ENCODE results near the gene ADIG. TPM values are rescaled to one million over a fixed set of nuclear protein-coding genes. Genes with fewer than 3 reads are reported as not detected.
"Not testable (repeated sequence)": the region's sequence is repeated elsewhere in the genome, so short reads cannot be mapped to it uniquely, and the experiment has no call there.

ADIG gene
- total RNA-seq, 2 donors from 2014 or later, result not detected

- no peak for ATAC-seq (ENCODE audit: insufficient number of reproducible peaks, low FRiP score, low read depth)
- TF ChIP-seq CTCF (IDR thresholded peaks at IDR 0.05), result no peak
Measured at GRCh38 chr20:38589351-38589750, 8.4 kb downstream of the ADIG start.

GRCh38 chr20:38589967-38590675, 9.1 kb downstream of the ADIG start:
- Histone ChIP-seq H3K4me3 (no peak overlapping the region), H3K27me3 (replicated peaks; ENCODE audit: insufficient read depth) (no peaks in the 10 kb centered on the region), H3K27ac (no peak overlapping the region), H3K36me3 (no peaks in the 10 kb centered on the region), H3K4me1 (ENCODE audit: control insufficient read depth in 1 of 2, low read depth in 2 of 2) (no peaks in the 10 kb centered on the region), H3K9me3 (no peaks in the 10 kb centered on the region)
- DNase-seq (ENCODE audit: low spot score) (no peak), ATAC-seq (ENCODE audit: insufficient number of reproducible peaks, low FRiP score, low read depth) (no peak)
- no peak for TF ChIP-seq CTCF (IDR thresholded peaks at IDR 0.05)

More at GRCh38 chr20:38589351-38589750, 8.4 kb downstream of the ADIG start:
- no peaks in the 10 kb centered on the region for H3K4me1 ChIP-seq (ENCODE audit: control insufficient read depth in 1 of 2, low read depth in 2 of 2)
- H3K27ac ChIP-seq, result no peak overlapping the region
- no peaks in the 10 kb centered on the region for H3K9me3 ChIP-seq
- H3K4me3 ChIP-seq, result no peak overlapping the region
- no peak for DNase-seq (ENCODE audit: low spot score)
- H3K36me3 ChIP-seq, result no peaks in the 10 kb centered on the region
- H3K27me3 ChIP-seq (replicated peaks; ENCODE audit: insufficient read depth), result no peaks in the 10 kb centered on the region

- H3K4me1 ChIP-seq (ENCODE audit: control insufficient read depth in 1 of 2, low read depth in 2 of 2), result no peaks in the 10 kb centered on the region
- H3K27ac ChIP-seq, result no peak overlapping the region
- no peaks in the 10 kb centered on the region for H3K9me3 ChIP-seq
- H3K36me3 ChIP-seq, result no peaks in the 10 kb centered on the region
- no peak overlapping the region for H3K4me3 ChIP-seq
- TF ChIP-seq CTCF (IDR thresholded peaks at IDR 0.05), result no peak
- DNase-seq (ENCODE audit: low spot score) (no peak), ATAC-seq (ENCODE audit: insufficient number of reproducible peaks, low FRiP score, low read depth) (no peak)
- no peaks in the 10 kb centered on the region for H3K27me3 ChIP-seq (replicated peaks; ENCODE audit: insufficient read depth)
Measured at GRCh38 chr20:38590676-38591473, 9.9 kb downstream of the ADIG start.

GRCh38 chr20:38591474-38592410, 10.7 kb downstream of the ADIG start:
- no peaks in the 10 kb centered on the region for H3K4me1 ChIP-seq (ENCODE audit: control insufficient read depth in 1 of 2, low read depth in 2 of 2)

GRCh38 chr20:38592411-38592790, 11.4 kb downstream of the ADIG start:
- ATAC-seq (ENCODE audit: insufficient number of reproducible peaks, low FRiP score, low read depth); H3K4me1 ChIP-seq (ENCODE audit: control insufficient read depth in 1 of 2, low read depth in 2 of 2); H3K27me3 ChIP-seq (replicated peaks; ENCODE audit: insufficient read depth); H3K27ac ChIP-seq; H3K36me3 ChIP-seq; H3K9me3 ChIP-seq; DNase-seq (ENCODE audit: low spot score); H3K4me3 ChIP-seq: not testable (repeated sequence)

More at GRCh38 chr20:38591474-38592410, 10.7 kb downstream of the ADIG start:
- ATAC-seq (ENCODE audit: insufficient number of reproducible peaks, low FRiP score, low read depth), result no peak
- Histone ChIP-seq H3K36me3 (no peaks in the 10 kb centered on the region), H3K27me3 (replicated peaks; ENCODE audit: insufficient read depth) (no peaks in the 10 kb centered on the region), H3K4me3 (no peak overlapping the region), H3K9me3 (no peaks in the 10 kb centered on the region), H3K27ac (no peak overlapping the region)
- DNase-seq (ENCODE audit: low spot score), result no peak
- no peak for TF ChIP-seq CTCF (IDR thresholded peaks at IDR 0.05)

GRCh38 chr20:38594281-38594680, 13.3 kb downstream of the ADIG start:
- not testable (repeated sequence) for H3K27me3 ChIP-seq (replicated peaks; ENCODE audit: insufficient read depth); H3K9me3 ChIP-seq; H3K4me1 ChIP-seq (ENCODE audit: control insufficient read depth in 1 of 2, low read depth in 2 of 2); H3K27ac ChIP-seq; H3K4me3 ChIP-seq; DNase-seq (ENCODE audit: low spot score); ATAC-seq (ENCODE audit: insufficient number of reproducible peaks, low FRiP score, low read depth); H3K36me3 ChIP-seq

- not testable (repeated sequence) for H3K27ac ChIP-seq; H3K36me3 ChIP-seq; H3K4me3 ChIP-seq; H3K9me3 ChIP-seq; DNase-seq (ENCODE audit: low spot score); ATAC-seq (ENCODE audit: insufficient number of reproducible peaks, low FRiP score, low read depth); H3K4me1 ChIP-seq (ENCODE audit: control insufficient read depth in 1 of 2, low read depth in 2 of 2); H3K27me3 ChIP-seq (replicated peaks; ENCODE audit: insufficient read depth)
Measured at GRCh38 chr20:38595886-38596285, 14.9 kb downstream of the ADIG start.

All from thoracic aorta (tissue), 2 donors.